Nephron progenitor cell (in vitro differentiated cells): ENCODE measurements around the gene PRM3.

Source experiments
- DNase-seq: peaks from one replicate; pipeline ENCODE4 v3.0.0; 2021
- H3K27ac Mint-ChIP-seq: 2 replicates; pipeline ENCODE4 v1.8.0; 2021; ENCODE audit warnings: mild to moderate bottlenecking, moderate library complexity, mixed read lengths
- H3K27me3 Mint-ChIP-seq: 2 replicates; pipeline ENCODE4 v1.8.0; 2021; ENCODE audit warnings: mild to moderate bottlenecking, low read depth, mixed read lengths; ENCODE audit not compliant: poor library complexity
- H3K36me3 Mint-ChIP-seq: 2 replicates; pipeline ENCODE4 v1.8.0; 2021; ENCODE audit warnings: low read depth, mixed read lengths
- H3K4me1 Mint-ChIP-seq: 2 replicates; pipeline ENCODE4 v1.8.0; 2021; ENCODE audit warnings: mixed read lengths
- H3K4me3 Mint-ChIP-seq: 2 replicates; pipeline ENCODE4 v1.8.0; 2021; ENCODE audit warnings: mild to moderate bottlenecking, moderate library complexity, mixed read lengths
- H3K9me3 Mint-ChIP-seq: 2 replicates; pipeline ENCODE4 v1.8.0; 2021; ENCODE audit warnings: mild to moderate bottlenecking, moderate library complexity, mixed read lengths
- TF ChIP-seq, protein P1 (sequence below): fragments of 200-600 bp; sonication (generic); IDR thresholded peaks from 2 replicates; pipeline ENCODE4 v1.5.0; 2021; ENCODE audit warnings: antibody characterized with exemption

The PRM3 gene

DNA sequence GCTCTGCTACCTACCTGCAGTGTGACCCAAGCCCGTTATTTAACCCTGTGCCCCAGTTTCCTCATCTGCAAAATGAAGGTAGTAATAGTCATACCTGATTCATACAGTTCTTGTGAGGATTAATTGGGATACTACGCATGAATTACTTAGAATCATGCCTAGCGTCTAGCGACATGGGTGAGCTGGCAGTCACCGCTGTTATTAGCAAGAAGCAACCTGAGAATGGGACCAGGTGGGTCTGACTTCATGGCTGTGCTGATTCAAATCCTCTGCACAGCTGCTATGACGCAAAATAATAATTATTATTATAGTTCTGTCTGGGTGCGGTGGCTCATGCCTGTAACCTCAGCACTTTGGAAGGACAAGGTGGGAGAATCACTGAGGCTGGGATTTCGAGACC, 25.3 kb downstream of the PRM3 start:
- peaks cover 32% of the 10 kb centered on the region for H3K4me1 Mint-ChIP-seq
- TF ChIP-seq, protein P1, sequence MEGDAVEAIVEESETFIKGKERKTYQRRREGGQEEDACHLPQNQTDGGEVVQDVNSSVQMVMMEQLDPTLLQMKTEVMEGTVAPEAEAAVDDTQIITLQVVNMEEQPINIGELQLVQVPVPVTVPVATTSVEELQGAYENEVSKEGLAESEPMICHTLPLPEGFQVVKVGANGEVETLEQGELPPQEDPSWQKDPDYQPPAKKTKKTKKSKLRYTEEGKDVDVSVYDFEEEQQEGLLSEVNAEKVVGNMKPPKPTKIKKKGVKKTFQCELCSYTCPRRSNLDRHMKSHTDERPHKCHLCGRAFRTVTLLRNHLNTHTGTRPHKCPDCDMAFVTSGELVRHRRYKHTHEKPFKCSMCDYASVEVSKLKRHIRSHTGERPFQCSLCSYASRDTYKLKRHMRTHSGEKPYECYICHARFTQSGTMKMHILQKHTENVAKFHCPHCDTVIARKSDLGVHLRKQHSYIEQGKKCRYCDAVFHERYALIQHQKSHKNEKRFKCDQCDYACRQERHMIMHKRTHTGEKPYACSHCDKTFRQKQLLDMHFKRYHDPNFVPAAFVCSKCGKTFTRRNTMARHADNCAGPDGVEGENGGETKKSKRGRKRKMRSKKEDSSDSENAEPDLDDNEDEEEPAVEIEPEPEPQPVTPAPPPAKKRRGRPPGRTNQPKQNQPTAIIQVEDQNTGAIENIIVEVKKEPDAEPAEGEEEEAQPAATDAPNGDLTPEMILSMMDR = no peak
- H3K9me3 Mint-ChIP-seq = no peaks in the 10 kb centered on the region
- H3K27me3 Mint-ChIP-seq = peaks cover 13% of the 10 kb centered on the region
- no peak overlapping the region for H3K27ac Mint-ChIP-seq
- no peak overlapping the region for H3K4me3 Mint-ChIP-seq
- no peaks in the 10 kb centered on the region for H3K36me3 Mint-ChIP-seq
- no peak for DNase-seq

- H3K4me1 Mint-ChIP-seq = peaks cover 27% of the 10 kb centered on the region
- TF ChIP-seq, protein P1 = no peak
- H3K27ac Mint-ChIP-seq = no peak overlapping the region
- no peak for DNase-seq
- no peak overlapping the region for H3K4me3 Mint-ChIP-seq
- H3K36me3 Mint-ChIP-seq = no peaks in the 10 kb centered on the region
- H3K27me3 Mint-ChIP-seq = peaks cover 8% of the 10 kb centered on the region
- no peaks in the 10 kb centered on the region for H3K9me3 Mint-ChIP-seq
These were observed 27.4 kb downstream of the PRM3 start for GRCh38 chr16:11245988-11246387.

GRCh38 chr16:11245222-11245737, 28.1 kb downstream of the PRM3 start:
- Mint-ChIP-seq H3K27me3 (peaks cover 8% of the 10 kb centered on the region), H3K36me3 (no peaks in the 10 kb centered on the region), H3K27ac (no peak overlapping the region), H3K9me3 (no peaks in the 10 kb centered on the region), H3K4me1 (peaks cover 20% of the 10 kb centered on the region), H3K4me3 (no peak overlapping the region)
- TF ChIP-seq, protein P1 = no peak
- no peak for DNase-seq

- no peak for DNase-seq
- no peaks in the 10 kb centered on the region for H3K36me3 Mint-ChIP-seq
- no peak overlapping the region for H3K4me3 Mint-ChIP-seq
- H3K4me1 Mint-ChIP-seq = peaks cover 8% of the 10 kb centered on the region
- peaks cover 6% of the 10 kb centered on the region for H3K27me3 Mint-ChIP-seq
- no peaks in the 10 kb centered on the region for H3K9me3 Mint-ChIP-seq
- H3K27ac Mint-ChIP-seq = no peak overlapping the region
- TF ChIP-seq, protein P1 = no peak
These were observed 30.8 kb downstream of the PRM3 start for GRCh38 chr16:11242658-11243057.

DNA sequence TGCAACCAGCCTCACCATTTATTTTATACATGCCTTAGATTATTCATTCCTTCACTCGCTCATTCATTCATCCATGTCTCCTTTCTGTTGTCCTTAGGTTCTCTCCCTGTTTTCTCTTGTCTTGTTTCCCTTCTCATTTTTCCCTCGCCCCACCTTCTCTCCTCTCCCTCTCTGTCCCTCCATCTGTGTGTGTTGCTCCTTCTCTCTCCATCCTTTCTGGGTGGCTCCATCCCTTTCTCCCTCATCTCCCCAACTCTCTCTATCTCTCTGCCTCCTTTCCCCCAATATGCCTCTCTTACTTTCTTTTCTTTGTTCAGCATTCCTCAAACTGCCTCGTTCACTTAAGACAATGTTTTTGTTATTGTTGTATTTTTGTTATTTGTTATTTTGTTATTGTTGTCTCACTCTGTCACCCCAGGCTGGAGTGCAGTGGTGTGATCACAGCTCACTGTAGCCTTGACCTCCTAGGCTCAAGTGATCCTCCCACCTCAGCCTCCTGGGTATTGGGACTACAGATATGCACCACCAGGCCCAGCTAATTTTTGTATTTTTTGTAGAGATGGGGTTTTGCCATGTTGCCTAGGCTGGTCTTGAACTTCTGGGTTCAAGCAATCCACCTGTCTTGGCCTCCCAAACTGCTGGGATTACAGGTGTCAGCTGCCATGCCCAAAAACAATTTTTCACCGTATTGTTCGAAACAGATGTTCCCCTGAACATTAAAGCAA, 31.8 kb downstream of the PRM3 start:
- Mint-ChIP-seq H3K4me3 (no peak overlapping the region), H3K27me3 (no peaks in the 10 kb centered on the region), H3K36me3 (no peaks in the 10 kb centered on the region), H3K27ac (no peak overlapping the region), H3K9me3 (no peaks in the 10 kb centered on the region), H3K4me1 (peaks cover 8% of the 10 kb centered on the region)
- TF ChIP-seq, protein P1 = no peak
- no peak for DNase-seq
